ENCODE results near the gene NUDCD3.

NUDCD3 gene

DNA sequence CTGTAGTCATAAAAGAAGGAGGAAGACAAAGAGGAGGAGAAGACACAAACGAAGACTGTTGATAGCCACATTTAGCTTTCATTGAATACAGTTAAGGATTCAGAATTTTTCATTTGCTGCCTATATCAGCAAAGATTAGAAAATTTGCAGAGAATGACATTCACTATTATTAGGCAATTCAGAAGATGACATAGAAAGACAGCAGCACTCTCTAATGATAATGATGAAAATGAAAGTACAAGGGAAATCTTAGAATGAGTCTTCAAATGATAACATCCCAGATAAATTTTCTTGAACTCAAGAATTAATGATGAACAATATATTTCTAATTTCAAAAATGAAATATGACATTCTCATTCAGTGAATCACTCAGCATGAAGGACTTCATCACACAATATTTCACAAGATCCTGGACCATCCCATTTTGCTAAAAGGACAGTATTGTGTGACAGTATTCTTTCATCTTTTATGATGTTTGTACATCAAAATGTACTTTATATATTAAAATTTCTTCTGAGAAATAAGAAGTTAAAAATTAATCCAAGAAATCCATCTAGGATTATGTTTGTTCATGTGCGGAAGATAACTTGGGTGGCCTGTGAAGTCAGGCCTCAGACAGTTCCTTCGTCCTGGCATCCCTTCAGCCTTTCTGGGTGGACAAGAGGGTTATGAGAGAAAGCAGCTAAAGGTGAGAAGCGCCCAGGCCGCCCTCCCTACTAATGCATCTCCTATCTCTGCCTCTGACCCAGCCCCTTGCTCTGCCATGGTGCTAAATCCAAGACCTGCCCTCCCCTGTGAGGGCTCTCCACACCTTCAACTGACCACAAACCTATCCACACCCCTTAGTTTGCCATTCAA, 117.7 kb downstream of the NUDCD3 start:
- H3K4me3 ChIP-seq (ENCODE audit: low read length) = no peak overlapping the region
- H3K9me2 ChIP-seq (replicated peaks; ENCODE audit: control insufficient read depth, low read length) = no peaks in the 10 kb centered on the region
- H3K79me2 ChIP-seq (ENCODE audit: control insufficient read depth, low read length) = no peaks in the 10 kb centered on the region
- H3K27me3 ChIP-seq (ENCODE audit: control insufficient read depth, low read length) = no peaks in the 10 kb centered on the region
- no peak overlapping the region for H3K27ac ChIP-seq (ENCODE audit: low read depth, low read length)
- no peaks in the 10 kb centered on the region for H3K36me3 ChIP-seq (ENCODE audit: control insufficient read depth, low read length)
- H3K9me3 ChIP-seq (ENCODE audit: control insufficient read depth, insufficient read depth, low read length) = peaks cover 8% of the 10 kb centered on the region
- no peak for TF ChIP-seq CTCF (IDR thresholded peaks at IDR 0.05; ENCODE audit: low read depth, low read length, poor library complexity, severe bottlenecking)
- TF ChIP-seq EZH2phosphoT487 (IDR thresholded peaks at IDR 0.05; ENCODE audit: borderline replicate concordance, low read length) = no peak
- peaks cover 8% of the 10 kb centered on the region; the same call in 1 of the 2 replicates for H3F3A ChIP-seq (ENCODE audit: control insufficient read depth, insufficient read depth)
- no peaks in the 10 kb centered on the region for H4K20me1 ChIP-seq (ENCODE audit: control insufficient read depth, insufficient read depth, low read depth, low read length)
- H3K4me1 ChIP-seq (ENCODE audit: control insufficient read depth, low read length) = peaks cover 20% of the 10 kb centered on the region
- H3K4me2 ChIP-seq (ENCODE audit: low read length) = no peak overlapping the region

DNA sequence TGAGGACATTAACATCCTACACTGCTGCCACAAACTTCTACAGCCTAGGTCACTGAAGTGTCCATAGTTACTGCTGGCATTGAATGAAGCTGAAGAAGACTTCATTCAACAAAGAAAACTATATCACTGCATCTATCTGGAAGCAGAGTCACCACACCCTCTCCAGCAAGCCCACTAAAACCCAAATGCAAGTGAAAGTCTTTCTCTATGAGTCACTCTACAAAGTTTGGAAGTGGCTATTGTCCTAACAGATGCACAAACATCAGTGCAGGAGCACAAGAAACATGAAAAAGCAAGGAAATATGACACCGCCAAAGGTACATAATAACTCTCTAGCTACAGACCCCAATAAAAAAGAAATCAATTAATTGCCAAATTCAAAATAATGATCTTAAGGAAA, 121.6 kb downstream of the NUDCD3 start:
- H4K20me1 ChIP-seq (ENCODE audit: control insufficient read depth, insufficient read depth, low read depth, low read length) = no peaks in the 10 kb centered on the region
- TF ChIP-seq EZH2phosphoT487 (IDR thresholded peaks at IDR 0.05; ENCODE audit: borderline replicate concordance, low read length) (no peak), CTCF (IDR thresholded peaks at IDR 0.05; ENCODE audit: low read depth, low read length, poor library complexity, severe bottlenecking) (no peak)
- no peaks in the 10 kb centered on the region for H3K9me2 ChIP-seq (replicated peaks; ENCODE audit: control insufficient read depth, low read length)
- no peak overlapping the region for H3K27ac ChIP-seq (ENCODE audit: low read depth, low read length)
- no peaks in the 10 kb centered on the region for H3K36me3 ChIP-seq (ENCODE audit: control insufficient read depth, low read length)
- peaks cover 8% of the 10 kb centered on the region; the same call in 1 of the 2 replicates for H3F3A ChIP-seq (ENCODE audit: control insufficient read depth, insufficient read depth)
- H3K4me3 ChIP-seq (ENCODE audit: low read length) = no peak overlapping the region
- peaks cover 8% of the 10 kb centered on the region for H3K9me3 ChIP-seq (ENCODE audit: control insufficient read depth, insufficient read depth, low read length)
- no peak overlapping the region for H3K4me2 ChIP-seq (ENCODE audit: low read length)
- no peaks in the 10 kb centered on the region for H3K79me2 ChIP-seq (ENCODE audit: control insufficient read depth, low read length)
- H3K4me1 ChIP-seq (ENCODE audit: control insufficient read depth, low read length) = peaks cover 20% of the 10 kb centered on the region
- H3K27me3 ChIP-seq (ENCODE audit: control insufficient read depth, low read length) = no peaks in the 10 kb centered on the region

DNA sequence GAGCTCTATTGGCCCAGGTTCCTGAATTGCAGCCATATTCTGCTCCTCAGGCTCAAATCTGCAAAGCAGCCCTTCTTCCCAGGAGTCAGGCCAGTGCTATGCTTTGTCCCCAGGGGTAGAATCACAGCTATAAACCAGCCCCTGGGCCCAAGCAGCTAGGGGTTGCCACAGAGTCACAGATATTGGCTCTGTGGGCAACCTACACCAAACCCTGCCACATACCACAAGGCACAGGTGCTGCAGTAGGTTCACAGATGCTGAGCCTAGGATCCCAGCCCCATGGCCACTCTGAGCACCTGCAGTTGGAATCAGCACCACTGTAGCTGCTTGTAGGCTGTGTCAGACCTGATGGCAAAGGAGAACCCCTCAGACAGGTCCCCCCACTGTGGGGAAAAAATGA, 122.0 kb downstream of the NUDCD3 start:
- Histone ChIP-seq H3K4me2 (ENCODE audit: low read length) (no peak overlapping the region), H3K27ac (ENCODE audit: low read depth, low read length) (no peak overlapping the region)
- TF ChIP-seq CTCF (IDR thresholded peaks at IDR 0.05; ENCODE audit: low read depth, low read length, poor library complexity, severe bottlenecking) (no peak), EZH2phosphoT487 (IDR thresholded peaks at IDR 0.05; ENCODE audit: borderline replicate concordance, low read length) (no peak)

More for the DNA sequence above, 122.0 kb downstream of the NUDCD3 start:
- no peaks in the 10 kb centered on the region for H4K20me1 ChIP-seq (ENCODE audit: control insufficient read depth, insufficient read depth, low read depth, low read length)
- H3K27me3 ChIP-seq (ENCODE audit: control insufficient read depth, low read length) = no peaks in the 10 kb centered on the region
- H3K4me1 ChIP-seq (ENCODE audit: control insufficient read depth, low read length) = peaks cover 20% of the 10 kb centered on the region
- no peaks in the 10 kb centered on the region for H3K79me2 ChIP-seq (ENCODE audit: control insufficient read depth, low read length)
- H3K9me3 ChIP-seq (ENCODE audit: control insufficient read depth, insufficient read depth, low read length) = peaks cover 8% of the 10 kb centered on the region
- H3K36me3 ChIP-seq (ENCODE audit: control insufficient read depth, low read length) = no peaks in the 10 kb centered on the region
- peaks cover 8% of the 10 kb centered on the region; the same call in 1 of the 2 replicates for H3F3A ChIP-seq (ENCODE audit: control insufficient read depth, insufficient read depth)
- no peaks in the 10 kb centered on the region for H3K9me2 ChIP-seq (replicated peaks; ENCODE audit: control insufficient read depth, low read length)
- H3K4me3 ChIP-seq (ENCODE audit: low read length) = no peak overlapping the region
